MM.1S (cell line): ENCODE measurements around the gene SNX5.

ENCODE experiments used
- CTCF ChIP-seq: fragments of 300-600 bp; sonication (generic); IDR thresholded peaks from 2 replicates; pipeline ENCODE4 v1.5.1; 2016; ENCODE audit warnings: antibody characterized with exemption, low read length, mixed read lengths
- EZH2 ChIP-seq: fragments of 300-600 bp; sonication (generic); optimal IDR thresholded peaks from 2 replicates; pipeline ENCODE3; 2017; ENCODE audit warnings: low read depth, mild to moderate bottlenecking, antibody characterized with exemption, low read length, mixed read lengths
- EZH2phosphoT487 ChIP-seq: fragments of 300-600 bp; sonication (generic); IDR thresholded peaks from 2 replicates; pipeline ENCODE4 v1.6.1; 2018; ENCODE audit warnings: antibody characterized with exemption, low read length

- TF ChIP-seq CTCF: no peak
- no peak for TF ChIP-seq EZH2
- TF ChIP-seq EZH2phosphoT487: no peak
Observed at GRCh38 chr20:17897566-17898307, 70.9 kb downstream of the SNX5 start.
